Skeletal muscle tissue (tissue), 4 donors: Measurements from ENCODE around the gene SELP. TPM values are rescaled to one million over a fixed set of nuclear protein-coding genes. Genes with fewer than 3 reads are reported as not detected.

ENCODE experiments used
- H3K27ac ChIP-seq: one replicate; pipeline ENCODE4 v1.7.0; 2013; ENCODE audit warnings: mild to moderate bottlenecking, low read depth, low read length, inconsistent platforms
- H3K27me3 ChIP-seq, 3 donors: one replicate each; pipeline ENCODE4 v1.7.0; 2013; ENCODE audit warnings: low read length in 3 of 3; ENCODE audit not compliant: control insufficient read depth in 3 of 3, insufficient read depth in 3 of 3
- H3K36me3 ChIP-seq, 3 donors: one replicate each; pipeline ENCODE4 v1.7.0; 2013; ENCODE audit warnings: low read length in 3 of 3; ENCODE audit not compliant: control insufficient read depth in 3 of 3, insufficient read depth in 3 of 3
- H3K4me1 ChIP-seq, 3 donors: one replicate each; pipeline ENCODE4 v1.7.0; 2013; ENCODE audit warnings: low read length in 3 of 3, mild to moderate bottlenecking in 3 of 3; ENCODE audit not compliant: control insufficient read depth in 3 of 3, insufficient read depth in 3 of 3
- H3K4me3 ChIP-seq, 3 donors: one replicate each; pipeline ENCODE4 v1.7.0; 2013; ENCODE audit warnings: low read length in 3 of 3
- H3K9ac ChIP-seq, 3 donors: one replicate each; pipeline ENCODE4 v1.7.0; 2013; ENCODE audit warnings: low read length in 3 of 3, mild to moderate bottlenecking in 3 of 3, moderate library complexity in 2 of 3, low read depth in 1 of 3
- H3K9me3 ChIP-seq, 3 donors: one replicate each; pipeline ENCODE4 v1.7.0; 2013; ENCODE audit warnings: low read length in 3 of 3; ENCODE audit not compliant: control insufficient read depth in 3 of 3
- total RNA-seq: library from RNA; depleted of rRNA; stranded (reverse); fragments of >200 nt; gene quantifications from one replicate; pipeline ENCODE4 v1.2.3, GENCODE V29; 2014
- donor health status: Osteomylitis.

Gene SELP
- total RNA-seq, 1 donor from 2014 or later: 0.52 TPM

- Histone ChIP-seq H3K36me3 (no peaks in the 10 kb centered on the region), H3K27me3 (no peaks in the 10 kb centered on the region)
Measured at GRCh38 chr1:169538998-169539871, 90.7 kb downstream of the SELP start.

More at GRCh38 chr1:169538998-169539871, 90.7 kb downstream of the SELP start:
- no peaks in the 10 kb centered on the region for H3K4me1 ChIP-seq
- no peaks in the 10 kb centered on the region for H3K9me3 ChIP-seq
- H3K9ac ChIP-seq: no peak overlapping the region
- H3K27ac ChIP-seq: no peak overlapping the region
- no peak overlapping the region for H3K4me3 ChIP-seq

Other genes with a start within 250 kb of the SELP start
- 0.52 TPM for gene CCDC181, start 202.7 kb downstream of the SELP start, total RNA-seq
- gene SLC19A2, start 144.2 kb downstream of the SELP start, total RNA-seq: 14.1 TPM
- gene F5, start 43.6 kb downstream of the SELP start, total RNA-seq: 1.0 TPM
- 8.4 TPM for gene SELL, start 81.5 kb upstream of the SELP start, total RNA-seq
- 1.6 TPM for gene SELE, start 104.0 kb upstream of the SELP start, total RNA-seq
- 4.2 TPM for gene METTL18, start 164.8 kb upstream of the SELP start, total RNA-seq